Uterus (tissue), 2 donors: ENCODE results near the gene CFAP126.

ENCODE experiments used
- CTCF ChIP-seq, 4 experiments: fragments of 200-600 bp in 2 of 4; fragments of 450-650 bp in 2 of 4; sonication (generic) in 2 of 4; IDR thresholded peaks; one replicate each; pipeline ENCODE4 v1.5.1; 2016 to 2019; ENCODE audit warnings: antibody characterized with exemption in 4 of 4, mild to moderate bottlenecking in 2 of 4, moderate library complexity in 1 of 4
- POLR2A ChIP-seq, 2 donors: fragments of 450-650 bp; IDR thresholded peaks; one replicate each; pipeline ENCODE4 v1.6.1; 2016; ENCODE audit warnings: antibody characterized with exemption in 2 of 2, mild to moderate bottlenecking in 1 of 2, moderate library complexity in 1 of 2

- TF ChIP-seq CTCF (IDR thresholded peaks at IDR 0.05) (no peak), POLR2A (IDR thresholded peaks at IDR 0.05) (no peak)
Measured at GRCh38 chr1:161342177-161342576, 25.5 kb downstream of the CFAP126 start.
